HCT116 (cell line): ENCODE data around the gene MYLK.

Source experiments
- ZFX ChIP-seq: fragments of 450-650 bp; IDR thresholded peaks from 2 replicates; pipeline ENCODE4 v1.6.1; 2017
- TF ChIP-seq, protein P1 (sequence below), 3 experiments: fragments of 200-600 bp in 1 of 3; sonication (generic) in 1 of 3; IDR thresholded peaks in 2 of 3; conservative IDR thresholded peaks in 1 of 3; 2 replicates each; pipeline ENCODE4 v1.5.1; 2012 to 2017; ENCODE audit warnings: low read depth in 2 of 3, low read length in 2 of 3, antibody characterized with exemption in 1 of 3, borderline replicate concordance in 1 of 3, control low read depth in 1 of 3, mild to moderate bottlenecking in 1 of 3, mixed read lengths in 1 of 3, mixed run types in 1 of 3, moderate library complexity in 1 of 3; ENCODE audit not compliant: insufficient read depth in 1 of 3

DNA sequence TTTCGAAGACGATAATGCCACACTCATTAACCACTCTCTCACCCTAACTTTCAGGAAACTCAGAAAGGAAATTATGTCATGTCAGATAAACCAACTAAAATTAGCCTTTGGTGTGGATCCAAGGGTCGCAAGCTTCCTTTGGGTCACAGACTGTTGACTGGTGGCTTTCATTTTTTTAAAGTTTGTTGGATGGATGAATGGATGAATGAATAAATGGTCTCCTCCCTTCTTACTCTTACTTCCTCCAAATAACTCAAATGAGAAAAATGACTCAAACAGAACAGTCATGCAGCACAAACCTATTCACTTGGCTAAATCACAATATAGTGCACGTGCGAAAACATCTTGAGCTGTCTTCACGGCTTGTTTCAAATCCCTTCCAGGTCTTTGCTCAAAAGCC lies 216.3 kb downstream of the MYLK start:
- TF ChIP-seq, protein P1, sequence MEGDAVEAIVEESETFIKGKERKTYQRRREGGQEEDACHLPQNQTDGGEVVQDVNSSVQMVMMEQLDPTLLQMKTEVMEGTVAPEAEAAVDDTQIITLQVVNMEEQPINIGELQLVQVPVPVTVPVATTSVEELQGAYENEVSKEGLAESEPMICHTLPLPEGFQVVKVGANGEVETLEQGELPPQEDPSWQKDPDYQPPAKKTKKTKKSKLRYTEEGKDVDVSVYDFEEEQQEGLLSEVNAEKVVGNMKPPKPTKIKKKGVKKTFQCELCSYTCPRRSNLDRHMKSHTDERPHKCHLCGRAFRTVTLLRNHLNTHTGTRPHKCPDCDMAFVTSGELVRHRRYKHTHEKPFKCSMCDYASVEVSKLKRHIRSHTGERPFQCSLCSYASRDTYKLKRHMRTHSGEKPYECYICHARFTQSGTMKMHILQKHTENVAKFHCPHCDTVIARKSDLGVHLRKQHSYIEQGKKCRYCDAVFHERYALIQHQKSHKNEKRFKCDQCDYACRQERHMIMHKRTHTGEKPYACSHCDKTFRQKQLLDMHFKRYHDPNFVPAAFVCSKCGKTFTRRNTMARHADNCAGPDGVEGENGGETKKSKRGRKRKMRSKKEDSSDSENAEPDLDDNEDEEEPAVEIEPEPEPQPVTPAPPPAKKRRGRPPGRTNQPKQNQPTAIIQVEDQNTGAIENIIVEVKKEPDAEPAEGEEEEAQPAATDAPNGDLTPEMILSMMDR (IDR thresholded peaks at IDR 0.05 in 2 of 3, conservative IDR thresholded peaks at IDR 0.05 in 1 of 3; ENCODE audit: borderline replicate concordance in 1 of 3, insufficient read depth in 1 of 3, low read depth in 2 of 3, low read length in 2 of 3) = no peak
- no peak for TF ChIP-seq ZFX
